PFSK-1 (cell line): Measurements from ENCODE around the gene SVIL.

Experiments
- FOXP2 ChIP-seq: optimal IDR thresholded peaks from 2 replicates; pipeline ENCODE3; 2011; ENCODE audit warnings: borderline replicate concordance, control low read depth, inconsistent platforms; ENCODE audit not compliant: insufficient read depth; ENCODE audit errors: extremely low read length, extremely low read depth
- POLR2AphosphoS5 ChIP-seq: IDR thresholded peaks from 2 replicates; pipeline ENCODE4 v1.6.1; 2012; ENCODE audit warnings: low read depth, mild to moderate bottlenecking, control low read depth, low read length, moderate library complexity
- SIN3A ChIP-seq: IDR thresholded peaks from 2 replicates; pipeline ENCODE4 v1.6.1; 2012; ENCODE audit warnings: mild to moderate bottlenecking, low read length, moderate library complexity, borderline replicate concordance; ENCODE audit not compliant: insufficient read depth
- TAF1 ChIP-seq: IDR thresholded peaks from 2 replicates; pipeline ENCODE4 v1.6.1; 2012; ENCODE audit warnings: low read length, control low read depth, borderline replicate concordance; ENCODE audit not compliant: insufficient read depth
- TF ChIP-seq, protein P1 (sequence below), 2 experiments: IDR thresholded peaks; 2 replicates each; pipeline versions ENCODE4 v1.6.1 to v1.8.0; 2011 to 2012; ENCODE audit warnings: low read depth in 2 of 2, low read length in 2 of 2, control low read depth in 1 of 2, inconsistent platforms in 1 of 2, mild to moderate bottlenecking in 1 of 2, moderate library complexity in 1 of 2; ENCODE audit not compliant: insufficient read depth in 1 of 2

Gene SVIL

DNA sequence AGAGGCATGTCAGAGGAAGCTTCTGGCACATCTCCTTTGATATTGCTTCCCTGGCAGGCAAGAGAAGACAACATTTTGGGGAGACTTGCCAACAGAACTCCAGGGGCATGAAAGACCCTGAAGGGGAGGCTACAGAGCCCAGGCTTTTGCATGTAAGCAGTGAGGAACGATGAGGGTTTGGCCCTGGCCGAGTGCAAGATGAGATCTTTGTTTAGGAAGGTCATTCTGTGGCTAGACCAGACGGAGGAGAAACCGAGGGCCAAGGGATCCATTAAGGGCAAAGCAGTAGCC lies 3.8 kb downstream of the SVIL start:
- TF ChIP-seq SIN3A (no peak), TAF1 (no peak), POLR2AphosphoS5 (no peak), FOXP2 (no peak)
- TF ChIP-seq, protein P1, sequence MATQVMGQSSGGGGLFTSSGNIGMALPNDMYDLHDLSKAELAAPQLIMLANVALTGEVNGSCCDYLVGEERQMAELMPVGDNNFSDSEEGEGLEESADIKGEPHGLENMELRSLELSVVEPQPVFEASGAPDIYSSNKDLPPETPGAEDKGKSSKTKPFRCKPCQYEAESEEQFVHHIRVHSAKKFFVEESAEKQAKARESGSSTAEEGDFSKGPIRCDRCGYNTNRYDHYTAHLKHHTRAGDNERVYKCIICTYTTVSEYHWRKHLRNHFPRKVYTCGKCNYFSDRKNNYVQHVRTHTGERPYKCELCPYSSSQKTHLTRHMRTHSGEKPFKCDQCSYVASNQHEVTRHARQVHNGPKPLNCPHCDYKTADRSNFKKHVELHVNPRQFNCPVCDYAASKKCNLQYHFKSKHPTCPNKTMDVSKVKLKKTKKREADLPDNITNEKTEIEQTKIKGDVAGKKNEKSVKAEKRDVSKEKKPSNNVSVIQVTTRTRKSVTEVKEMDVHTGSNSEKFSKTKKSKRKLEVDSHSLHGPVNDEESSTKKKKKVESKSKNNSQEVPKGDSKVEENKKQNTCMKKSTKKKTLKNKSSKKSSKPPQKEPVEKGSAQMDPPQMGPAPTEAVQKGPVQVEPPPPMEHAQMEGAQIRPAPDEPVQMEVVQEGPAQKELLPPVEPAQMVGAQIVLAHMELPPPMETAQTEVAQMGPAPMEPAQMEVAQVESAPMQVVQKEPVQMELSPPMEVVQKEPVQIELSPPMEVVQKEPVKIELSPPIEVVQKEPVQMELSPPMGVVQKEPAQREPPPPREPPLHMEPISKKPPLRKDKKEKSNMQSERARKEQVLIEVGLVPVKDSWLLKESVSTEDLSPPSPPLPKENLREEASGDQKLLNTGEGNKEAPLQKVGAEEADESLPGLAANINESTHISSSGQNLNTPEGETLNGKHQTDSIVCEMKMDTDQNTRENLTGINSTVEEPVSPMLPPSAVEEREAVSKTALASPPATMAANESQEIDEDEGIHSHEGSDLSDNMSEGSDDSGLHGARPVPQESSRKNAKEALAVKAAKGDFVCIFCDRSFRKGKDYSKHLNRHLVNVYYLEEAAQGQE (IDR thresholded peaks at IDR 0.05; ENCODE audit: insufficient read depth in 1 of 2, low read depth in 2 of 2, low read length in 2 of 2) = no peak

DNA sequence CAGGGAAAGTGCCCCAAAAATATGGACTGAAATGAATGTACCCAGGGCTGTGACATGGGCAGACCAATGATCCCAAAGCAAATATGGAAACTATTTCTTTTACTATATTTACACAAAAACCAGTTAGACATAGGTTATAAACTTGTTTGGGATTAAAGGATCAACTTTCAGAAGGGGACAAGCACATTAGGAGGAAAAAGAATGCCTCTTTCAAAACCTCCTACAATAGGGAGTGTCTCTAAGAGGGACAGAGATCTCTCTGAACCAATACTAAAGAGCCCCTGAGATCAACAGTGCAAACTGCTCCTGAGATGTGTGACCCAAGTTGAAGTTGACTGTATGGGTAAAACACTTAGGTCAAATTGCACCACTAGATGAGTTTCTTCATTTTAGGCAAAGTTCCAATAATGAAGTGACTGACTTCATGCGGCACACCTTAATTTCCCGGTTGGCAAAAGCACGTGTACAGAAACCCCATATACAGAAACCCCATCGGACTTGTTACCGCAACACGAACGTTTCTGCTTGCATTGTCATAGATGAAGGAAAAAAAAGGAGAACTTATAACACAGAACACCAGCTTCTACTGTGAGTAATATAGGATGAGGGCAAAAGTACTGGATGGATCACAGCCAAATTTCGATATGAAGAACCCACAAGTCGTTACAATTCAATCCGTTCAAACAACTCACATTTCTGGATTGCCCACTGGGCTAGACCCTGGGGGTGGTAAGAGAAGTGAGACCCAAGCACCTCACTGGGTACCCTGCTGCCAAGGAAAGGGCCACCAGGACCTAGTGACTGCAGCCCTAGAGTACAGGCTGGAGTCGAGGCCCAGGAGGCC lies 4.3 kb downstream of the SVIL start:
- TF ChIP-seq, protein P1 (IDR thresholded peaks at IDR 0.05; ENCODE audit: insufficient read depth in 1 of 2, low read depth in 2 of 2, low read length in 2 of 2) = no peak
- TF ChIP-seq POLR2AphosphoS5 (no peak), FOXP2 (no peak), TAF1 (no peak), SIN3A (no peak)

DNA sequence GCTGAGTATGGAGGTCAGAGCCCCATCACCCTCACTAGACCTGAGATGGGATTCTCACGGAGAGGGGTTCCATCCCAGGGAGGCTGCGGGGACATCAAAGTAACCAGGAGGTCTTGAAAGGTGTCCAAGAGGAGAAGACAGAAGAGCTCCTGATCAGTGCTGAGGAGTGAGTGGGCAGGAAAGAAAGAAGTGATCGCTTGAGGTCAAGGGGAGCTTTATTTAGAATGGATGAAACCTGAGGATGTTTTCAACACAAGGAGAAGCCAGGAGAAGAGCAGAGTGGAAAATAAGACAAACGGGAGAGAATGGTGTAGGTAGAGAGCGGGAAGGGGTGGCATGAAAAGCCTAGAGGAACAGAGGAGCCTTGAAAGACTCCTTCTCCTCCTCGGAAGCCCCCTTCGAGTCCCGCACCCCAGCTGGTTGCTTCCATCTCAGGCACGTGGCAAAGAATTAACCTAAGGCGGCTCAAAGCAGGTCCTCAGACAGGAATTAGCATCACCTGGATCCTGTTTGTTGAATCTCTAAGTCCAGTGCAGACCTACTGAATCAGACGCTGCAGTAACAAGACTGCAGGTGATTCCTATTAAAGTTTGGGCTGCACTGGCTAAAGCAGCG lies 5.8 kb downstream of the SVIL start:
- TF ChIP-seq FOXP2 (no peak), SIN3A (no peak), TAF1 (no peak), POLR2AphosphoS5 (no peak)
- TF ChIP-seq, protein P1 (IDR thresholded peaks at IDR 0.05; ENCODE audit: insufficient read depth in 1 of 2, low read depth in 2 of 2, low read length in 2 of 2) = no peak

DNA sequence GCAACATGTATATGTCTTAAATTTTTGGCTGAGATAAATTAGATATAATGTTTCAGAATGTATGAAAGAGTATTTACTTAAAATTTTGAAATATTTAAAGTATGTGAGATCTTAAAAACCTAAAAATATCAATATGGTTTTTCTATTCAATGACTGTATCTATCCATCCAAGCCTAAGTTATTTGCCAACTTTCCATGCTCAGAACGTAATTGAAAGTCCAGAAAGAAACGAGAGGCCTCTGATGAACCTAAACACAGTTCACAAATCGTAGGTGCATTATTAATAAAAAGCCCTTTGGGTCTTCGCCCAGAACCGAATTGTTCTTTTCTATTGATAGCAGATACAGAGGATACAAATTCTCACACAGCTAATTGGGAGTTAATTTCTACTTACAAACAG lies 6.5 kb downstream of the SVIL start:
- TF ChIP-seq SIN3A (no peak), FOXP2 (no peak)
- TF ChIP-seq, protein P1 (IDR thresholded peaks at IDR 0.05; ENCODE audit: insufficient read depth in 1 of 2, low read depth in 2 of 2, low read length in 2 of 2) = no peak
